Right atrium auricular region (tissue), 2 donors: Measurements from ENCODE around the gene SLC23A3. TPM values are rescaled to one million over a fixed set of nuclear protein-coding genes. Genes with fewer than 3 reads are reported as not detected.
A peak's percentile ranks its signal among the peaks of the same experiment; 100 is the strongest.

Experiments
- DNase-seq: peaks from one replicate; pipeline ENCODE4 v3.0.0-alpha.2; 2019; ENCODE audit warnings: low spot score
- H3K27ac ChIP-seq, 2 donors: fragments of 200-600 bp; sonication (generic); 1 replicate in 1 of 2; 2 replicates in 1 of 2; pipeline ENCODE4 v1.5.1; 2016 to 2019
- H3K27me3 ChIP-seq, 2 donors: fragments of 200-600 bp; sonication (generic); one replicate each; pipeline versions ENCODE4 v1.5.1 to v1.6.0; 2017 to 2019
- H3K36me3 ChIP-seq: fragments of 200-600 bp; sonication (generic); one replicate; pipeline ENCODE4 v1.5.1; 2016
- H3K4me1 ChIP-seq, 2 donors: fragments of 200-600 bp; sonication (generic); one replicate each; pipeline versions ENCODE4 v1.5.1 to v1.6.0; 2017 to 2019
- H3K4me3 ChIP-seq, 2 donors: fragments of 200-600 bp; sonication (generic); 1 replicate in 1 of 2; 2 replicates in 1 of 2; pipeline ENCODE4 v1.5.1; 2017 to 2019; ENCODE audit warnings: mild to moderate bottlenecking in 1 of 2, moderate library complexity in 1 of 2
- H3K9me3 ChIP-seq, 2 donors: fragments of 200-600 bp; sonication (generic); one replicate each; pipeline ENCODE4 v1.5.1; 2019
- total RNA-seq, 2 donors: library from RNA; depleted of rRNA; stranded (reverse); fragments of >200 nt; gene quantifications; one replicate each; pipeline ENCODE4 v1.1.0, GENCODE V29; 2016
- TF ChIP-seq, protein P1 (sequence below), 2 donors: fragments of 200-600 bp; sonication (generic); IDR thresholded peaks; one replicate each; pipeline ENCODE4 v1.5.1; 2019; ENCODE audit warnings: antibody characterized with exemption in 2 of 2

The SLC23A3 gene
- total RNA-seq, 2 donors from 2014 or later, result 0.33 to 0.55 TPM

GRCh38 chr2:219122202-219122980 lies 47.4 kb downstream of the SLC23A3 start:
- TF ChIP-seq, protein P1, sequence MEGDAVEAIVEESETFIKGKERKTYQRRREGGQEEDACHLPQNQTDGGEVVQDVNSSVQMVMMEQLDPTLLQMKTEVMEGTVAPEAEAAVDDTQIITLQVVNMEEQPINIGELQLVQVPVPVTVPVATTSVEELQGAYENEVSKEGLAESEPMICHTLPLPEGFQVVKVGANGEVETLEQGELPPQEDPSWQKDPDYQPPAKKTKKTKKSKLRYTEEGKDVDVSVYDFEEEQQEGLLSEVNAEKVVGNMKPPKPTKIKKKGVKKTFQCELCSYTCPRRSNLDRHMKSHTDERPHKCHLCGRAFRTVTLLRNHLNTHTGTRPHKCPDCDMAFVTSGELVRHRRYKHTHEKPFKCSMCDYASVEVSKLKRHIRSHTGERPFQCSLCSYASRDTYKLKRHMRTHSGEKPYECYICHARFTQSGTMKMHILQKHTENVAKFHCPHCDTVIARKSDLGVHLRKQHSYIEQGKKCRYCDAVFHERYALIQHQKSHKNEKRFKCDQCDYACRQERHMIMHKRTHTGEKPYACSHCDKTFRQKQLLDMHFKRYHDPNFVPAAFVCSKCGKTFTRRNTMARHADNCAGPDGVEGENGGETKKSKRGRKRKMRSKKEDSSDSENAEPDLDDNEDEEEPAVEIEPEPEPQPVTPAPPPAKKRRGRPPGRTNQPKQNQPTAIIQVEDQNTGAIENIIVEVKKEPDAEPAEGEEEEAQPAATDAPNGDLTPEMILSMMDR (IDR thresholded peaks at IDR 0.05), result no peak
- no peak for DNase-seq

GRCh38 chr2:219120082-219120481 lies 49.7 kb downstream of the SLC23A3 start:
- TF ChIP-seq, protein P1 (IDR thresholded peaks at IDR 0.05), result no peak
- Histone ChIP-seq H3K4me1 (peaks cover 0 to 21% of the 10 kb centered on the region in 2 donors), H3K27me3 (no peaks in the 10 kb centered on the region), H3K4me3 (no peak overlapping the region), H3K27ac (no peak overlapping the region), H3K36me3 (no peaks in the 10 kb centered on the region), H3K9me3 (no peaks in the 10 kb centered on the region)
- no peak for DNase-seq

More at GRCh38 chr2:219122202-219122980, 47.4 kb downstream of the SLC23A3 start:
- no peak overlapping the region for H3K27ac ChIP-seq
- peaks cover 0 to 35% of the 10 kb centered on the region in 2 donors for H3K4me1 ChIP-seq
- no peaks in the 10 kb centered on the region for H3K36me3 ChIP-seq
- H3K4me3 ChIP-seq, result no peak overlapping the region
- no peaks in the 10 kb centered on the region for H3K27me3 ChIP-seq
- H3K9me3 ChIP-seq, result no peaks in the 10 kb centered on the region

- peak; percentile 68 for DNase-seq
- H3K36me3 ChIP-seq, result no peaks in the 10 kb centered on the region
- peaks cover 0 to 17% of the 10 kb centered on the region in 2 donors for H3K4me1 ChIP-seq
- H3K27ac ChIP-seq, result no peak overlapping the region
- no peaks in the 10 kb centered on the region for H3K9me3 ChIP-seq
- H3K4me3 ChIP-seq, result no peak overlapping the region
- TF ChIP-seq, protein P1 (IDR thresholded peaks at IDR 0.05), result peak; percentile 72 to 79
- H3K27me3 ChIP-seq, result no peaks in the 10 kb centered on the region
Observed at GRCh38 chr2:219119422-219120043, 50.3 kb downstream of the SLC23A3 start.

- no peaks in the 10 kb centered on the region for H3K27me3 ChIP-seq
- no peak overlapping the region for H3K27ac ChIP-seq
- no peak overlapping the region for H3K4me3 ChIP-seq
- DNase-seq, result no peak
- no peaks in the 10 kb centered on the region for H3K9me3 ChIP-seq
- H3K4me1 ChIP-seq, result peaks cover 0 to 14% of the 10 kb centered on the region in 2 donors
- H3K36me3 ChIP-seq, result no peaks in the 10 kb centered on the region
- TF ChIP-seq, protein P1 (IDR thresholded peaks at IDR 0.05), result no peak
Observed at GRCh38 chr2:219118504-219118903, 51.3 kb downstream of the SLC23A3 start.

DNA sequence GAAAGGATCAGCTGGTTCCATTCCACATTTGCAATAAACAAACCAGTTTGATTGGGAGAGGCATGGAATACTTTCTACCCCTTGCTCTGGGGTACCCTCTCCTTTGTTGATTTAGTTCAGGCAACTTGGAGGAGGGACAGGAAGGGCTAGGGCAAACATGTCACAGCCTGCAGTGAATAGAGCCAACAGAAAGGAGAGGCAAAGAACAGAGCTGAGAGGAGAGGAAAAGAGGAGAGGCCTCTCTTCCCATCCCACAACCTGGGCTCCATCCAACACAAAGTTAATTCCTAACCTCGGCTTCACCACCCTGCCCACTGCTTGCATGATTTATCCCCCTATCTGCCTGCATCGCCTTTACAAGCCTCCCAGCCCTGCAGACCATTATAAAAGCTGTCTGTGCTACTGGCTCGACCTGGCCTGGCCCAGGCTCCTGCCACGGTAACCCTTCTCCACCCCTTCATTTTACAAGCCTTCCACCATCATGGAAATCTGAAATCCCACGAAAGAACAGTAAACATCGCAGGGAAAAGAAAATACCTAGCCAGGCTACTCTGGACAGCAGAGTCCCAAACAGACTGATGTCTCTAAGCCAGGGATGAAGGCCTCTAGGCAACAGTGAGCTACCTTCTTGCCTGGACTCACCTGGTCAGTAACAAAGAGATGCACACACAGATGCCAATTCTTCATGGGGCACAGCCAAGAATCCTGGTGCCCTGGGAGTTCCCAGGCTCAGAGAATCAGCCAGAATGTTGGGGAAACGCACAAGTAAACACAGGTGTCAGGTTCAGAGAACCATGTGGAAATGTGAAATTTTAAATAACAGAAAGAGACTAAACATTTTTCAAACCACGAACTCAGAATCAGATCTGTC lies 52.8 kb downstream of the SLC23A3 start:
- Histone ChIP-seq H3K4me3 (no peak overlapping the region), H3K27ac (no peak overlapping the region), H3K9me3 (no peaks in the 10 kb centered on the region), H3K36me3 (no peaks in the 10 kb centered on the region), H3K27me3 (no peaks in the 10 kb centered on the region), H3K4me1 (peaks cover 0 to 14% of the 10 kb centered on the region in 2 donors)
- no peak for DNase-seq
- TF ChIP-seq, protein P1 (IDR thresholded peaks at IDR 0.05), result no peak
